NK-92 (cell line): ENCODE data around the gene NEDD8.

Source experiments
- DNase-seq: peaks from one replicate; lab custom pipeline; 2025; ENCODE audit not compliant: unreplicated experiment; lab: John Stamatoyannopoulos, UW

NEDD8 gene

GRCh38 chr14:24264298-24264697 is 32.1 kb upstream of the NEDD8 start:
- DNase-seq: no peak

- DNase-seq: no peak
These were observed 31.7 kb upstream of the NEDD8 start for GRCh38 chr14:24263848-24264247.

GRCh38 chr14:24262821-24263733 is 30.9 kb upstream of the NEDD8 start, which contains the start of gene TGM1:
TSS of gene TGM1 (minus strand) at chr14:24263177. CDS start at chr14:24262352, 825 bp downstream.
- DNase-seq: no peak

- no peak for DNase-seq
These were observed 29.8 kb upstream of the NEDD8 start for GRCh38 chr14:24261969-24262327.

- DNase-seq: no peak
These were observed 29.2 kb upstream of the NEDD8 start for GRCh38 chr14:24261256-24261968.

- DNase-seq: no peak
These were observed 28.6 kb upstream of the NEDD8 start for GRCh38 chr14:24260780-24261157.

- DNase-seq: no peak
These were observed 28.0 kb upstream of the NEDD8 start for GRCh38 chr14:24260026-24260779.

- DNase-seq: no peak
These were observed 27.3 kb upstream of the NEDD8 start for GRCh38 chr14:24259282-24260025.

- no peak for DNase-seq
These were observed 26.5 kb upstream of the NEDD8 start for GRCh38 chr14:24258548-24259265.

GRCh38 chr14:24258119-24258518 is 26.0 kb upstream of the NEDD8 start:
- no peak for DNase-seq

GRCh38 chr14:24256960-24257359 is 24.8 kb upstream of the NEDD8 start:
- no peak for DNase-seq

GRCh38 chr14:24255931-24256711 is 24.0 kb upstream of the NEDD8 start:
- no peak for DNase-seq

- no peak for DNase-seq
These were observed 23.3 kb upstream of the NEDD8 start for GRCh38 chr14:24255438-24255837.

- no peak for DNase-seq
These were observed 22.6 kb upstream of the NEDD8 start for GRCh38 chr14:24254630-24255392.

GRCh38 chr14:24253936-24254335 is 21.8 kb upstream of the NEDD8 start:
- no peak for DNase-seq

GRCh38 chr14:24252289-24253124 is 20.3 kb upstream of the NEDD8 start:
- DNase-seq: no peak

GRCh38 chr14:24251880-24252288 is 19.7 kb upstream of the NEDD8 start:
- DNase-seq: no peak

GRCh38 chr14:24250354-24250753 is 18.2 kb upstream of the NEDD8 start:
- DNase-seq: no peak
